Adrenal gland (tissue), 12 donors: ENCODE results near the gene CAGE1. TPM values are rescaled to one million over a fixed set of nuclear protein-coding genes. Genes with fewer than 3 reads are reported as not detected.

Source experiments
- DNase-seq, 7 donors: peaks; one replicate each; pipeline ENCODE4 v3.0.0-alpha.2; 2019 to 2020
- H3K27ac ChIP-seq, 5 donors: fragments of 200-600 bp; sonication (generic) in 4 of 5; 1 replicate in 3 of 5; 2 replicates in 2 of 5; pipeline versions ENCODE4 v1.5.1 to v1.8.0; 2016 to 2020; ENCODE audit warnings: mild to moderate bottlenecking in 1 of 5
- H3K27me3 ChIP-seq: fragments of 200-600 bp; 2 replicates; pipeline ENCODE4 v1.8.0; 2021
- H3K36me3 ChIP-seq, 2 donors: fragments of 200-600 bp; replicated peaks in 1 of 2; 1 replicate in 1 of 2; 2 replicates in 1 of 2; pipeline versions ENCODE4 v1.5.1 to v1.8.0; 2018 to 2022
- H3K4me1 ChIP-seq, 2 donors: fragments of 200-600 bp; replicated peaks in 1 of 2; 1 replicate in 1 of 2; 2 replicates in 1 of 2; pipeline versions ENCODE4 v1.5.1 to v1.8.0; 2018 to 2021
- H3K4me3 ChIP-seq, 4 donors: fragments of 200-600 bp; sonication (generic) in 3 of 4; one replicate each; pipeline ENCODE4 v1.5.1; 2016 to 2018
- H3K9me3 ChIP-seq, 3 donors: fragments of 200-600 bp; sonication (generic) in 1 of 3; replicated peaks in 1 of 3; 1 replicate in 2 of 3; 2 replicates in 1 of 3; pipeline versions ENCODE4 v1.5.1 to v1.8.0; 2016 to 2021
- POLR2A ChIP-seq, 2 donors: fragments of 450-650 bp; IDR thresholded peaks; one replicate each; pipeline ENCODE4 v1.6.1; 2017; ENCODE audit warnings: antibody characterized with exemption in 2 of 2, mild to moderate bottlenecking in 2 of 2, moderate library complexity in 1 of 2
- WGBS, 4 donors: extraction: QIAGEN DNeasy Blood & Tissue Kit in 2 of 4; methylation state at CpG; one replicate each; pipeline versions ENCODE4 v1.1.5 to v1.1.7; 2013 to 2017; 5-methylcytosine and 5-hydroxymethylcytosine counted together
- intact Hi-C, 2 donors: fragments of 100-400 bp; cut with DNase I; formaldehyde crosslinking; loops; one replicate each; pipeline versions ENCODE4 v1.14.1 to v1.15.0; 2022 to 2023
- polyA plus RNA-seq, 3 donors: library from polyadenylated mRNA; stranded (reverse); fragments of 200-250 nt in 2 of 3; fragments of 350-450 nt in 1 of 3; fragmentation: Illumina TruSeq in 1 of 3; extraction: RNeasy Lipid Tissue Mini Kit (QIAGEN cat#74804) in 1 of 3; gene quantifications; one replicate each; pipeline ENCODE4 v1.2.3, GENCODE V29; 2013 to 2014
- total RNA-seq, 9 donors: library from RNA; depleted of rRNA in 4 of 9; stranded (reverse); fragments of >200 nt in 4 of 9; fragments of 120-200 nt in 1 of 9; fragmentation: NEBNext Ultra II Directional in 1 of 9; extraction: Animal tissue kit (Norgen Biotek cat#: 25700) in 1 of 9; gene quantifications; one replicate each; pipeline versions ENCODE4 v1.1.0 to v1.2.4, GENCODE V29; 2013 to 2023
- TF ChIP-seq, protein P1 (sequence below), 6 experiments: fragments of 450-650 bp in 4 of 6; fragments of 200-600 bp in 2 of 6; sonication (generic) in 1 of 6; IDR thresholded peaks; 1 replicate in 5 of 6; 2 replicates in 1 of 6; pipeline versions ENCODE4 v1.5.1 to v1.8.0; 2016 to 2021; ENCODE audit warnings: antibody characterized with exemption in 6 of 6, mild to moderate bottlenecking in 2 of 6, moderate library complexity in 1 of 6
- donor health status: healthy with polysubstance abuse.
- donor health status: Bipolar disorder and iron deficiency.
- donor health status: DM: yes; HTN: yes; CAD: no.
- donor health status: DM: no; HTN: no; CAD: no.
- donor health status: DM: no; HTN: no; CAD: no.
- donor health status: DM: yes; HTN: yes; CAD: no.

CAGE1 gene
- total and polyA plus RNA-seq, 12 donors = 0.06 to 0.25 (median 0.16) TPM; not detected in 8

GRCh38 chr6:7426447-7427169, 37.1 kb upstream of the CAGE1 start:
- intact Hi-C loops = loop anchor here (10.0 kb wide), 1 partner anchor 188 kb away; no protein-coding TSS in a partner anchor
- 81 to 87% (median 81%) methylated on average over 16 of the region's 16 CpGs for WGBS, 4 donors
- H3K36me3 ChIP-seq = no peaks in the 10 kb centered on the region
- TF ChIP-seq POLR2A (IDR thresholded peaks at IDR 0.05) = no peak
- TF ChIP-seq, protein P1, sequence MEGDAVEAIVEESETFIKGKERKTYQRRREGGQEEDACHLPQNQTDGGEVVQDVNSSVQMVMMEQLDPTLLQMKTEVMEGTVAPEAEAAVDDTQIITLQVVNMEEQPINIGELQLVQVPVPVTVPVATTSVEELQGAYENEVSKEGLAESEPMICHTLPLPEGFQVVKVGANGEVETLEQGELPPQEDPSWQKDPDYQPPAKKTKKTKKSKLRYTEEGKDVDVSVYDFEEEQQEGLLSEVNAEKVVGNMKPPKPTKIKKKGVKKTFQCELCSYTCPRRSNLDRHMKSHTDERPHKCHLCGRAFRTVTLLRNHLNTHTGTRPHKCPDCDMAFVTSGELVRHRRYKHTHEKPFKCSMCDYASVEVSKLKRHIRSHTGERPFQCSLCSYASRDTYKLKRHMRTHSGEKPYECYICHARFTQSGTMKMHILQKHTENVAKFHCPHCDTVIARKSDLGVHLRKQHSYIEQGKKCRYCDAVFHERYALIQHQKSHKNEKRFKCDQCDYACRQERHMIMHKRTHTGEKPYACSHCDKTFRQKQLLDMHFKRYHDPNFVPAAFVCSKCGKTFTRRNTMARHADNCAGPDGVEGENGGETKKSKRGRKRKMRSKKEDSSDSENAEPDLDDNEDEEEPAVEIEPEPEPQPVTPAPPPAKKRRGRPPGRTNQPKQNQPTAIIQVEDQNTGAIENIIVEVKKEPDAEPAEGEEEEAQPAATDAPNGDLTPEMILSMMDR (IDR thresholded peaks at IDR 0.05) = no peak
- H3K4me1 ChIP-seq = no peaks in the 10 kb centered on the region
- no peak overlapping the region for H3K27ac ChIP-seq
- no peaks in the 10 kb centered on the region for H3K9me3 ChIP-seq
- no peak overlapping the region for H3K4me3 ChIP-seq
- no peaks in the 10 kb centered on the region for H3K27me3 ChIP-seq
- DNase-seq = no peak

DNA sequence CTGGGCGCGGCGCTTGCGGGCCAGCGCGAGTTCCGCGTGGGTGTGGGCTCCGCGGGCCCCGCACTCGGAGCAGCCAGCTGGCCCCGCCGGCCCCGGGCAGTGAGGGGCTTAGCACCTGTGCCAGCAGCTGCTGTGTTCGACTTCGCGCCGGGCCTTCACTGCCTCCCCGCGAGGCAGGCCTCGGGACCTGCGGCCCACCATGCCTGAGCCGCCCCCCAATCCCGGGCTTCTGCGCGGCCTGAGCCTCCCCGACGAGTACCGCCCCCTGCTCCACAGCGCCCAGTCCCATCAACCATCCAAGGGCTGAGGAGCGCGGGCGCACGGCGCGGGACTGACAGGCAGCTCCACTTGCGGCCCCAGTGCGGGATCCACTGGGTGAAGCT, 36.3 kb upstream of the CAGE1 start:
- Histone ChIP-seq H3K27ac (no peak overlapping the region), H3K4me3 (no peak overlapping the region), H3K4me1 (no peaks in the 10 kb centered on the region), H3K9me3 (no peaks in the 10 kb centered on the region), H3K27me3 (no peaks in the 10 kb centered on the region), H3K36me3 (no peaks in the 10 kb centered on the region)
- intact Hi-C loops = loop anchor here (10.0 kb wide), 1 partner anchor 189 kb away; no protein-coding TSS in a partner anchor
- TF ChIP-seq, protein P1 (IDR thresholded peaks at IDR 0.05) = no peak
- no peak for TF ChIP-seq POLR2A (IDR thresholded peaks at IDR 0.05)
- DNase-seq = no peak
- 95 to 100% (median 95%) methylated on average over 1 to 39 of the region's 39 CpGs for WGBS, 4 donors

DNA sequence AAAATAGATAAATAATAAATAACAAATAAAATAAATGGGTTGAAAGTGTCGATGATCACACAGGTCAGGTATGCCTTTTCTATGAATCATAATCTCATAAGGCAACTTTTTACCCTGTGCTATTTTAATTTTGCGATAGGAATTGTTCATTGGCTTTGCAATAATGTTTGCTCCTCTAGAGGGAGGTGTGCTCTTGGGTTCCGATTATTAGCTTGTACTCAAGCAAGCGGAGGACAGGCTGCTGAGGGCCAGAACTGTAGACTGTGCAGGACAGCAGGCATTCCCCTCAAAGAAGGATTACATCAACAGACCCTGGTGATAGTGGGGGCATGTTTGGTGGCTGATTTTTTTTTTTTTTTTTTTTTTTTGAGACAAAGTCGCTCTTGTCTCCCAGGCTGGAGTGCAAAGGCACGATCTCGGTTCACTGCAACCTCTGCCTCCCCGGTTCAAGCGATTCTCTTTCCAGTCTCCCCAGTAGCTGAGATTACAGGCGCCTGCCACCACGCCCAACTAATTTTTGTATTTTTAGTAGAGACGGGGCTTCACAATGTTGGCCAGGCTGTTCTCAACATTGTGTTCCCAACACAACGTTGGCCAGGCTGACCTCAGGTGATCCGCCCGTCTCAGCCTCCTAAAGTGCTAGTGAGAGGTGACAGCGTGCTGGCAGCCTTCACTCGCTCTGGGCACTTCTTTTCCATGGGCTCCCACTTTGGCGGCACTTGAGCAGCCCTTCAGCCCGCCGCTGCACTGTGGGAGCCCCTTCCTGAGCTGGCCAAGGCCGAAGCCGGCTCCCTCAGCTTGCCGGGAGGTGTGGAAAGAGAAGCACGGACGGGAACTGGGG, 35.6 kb upstream of the CAGE1 start:
- Histone ChIP-seq H3K4me3 (no peak overlapping the region), H3K4me1 (no peaks in the 10 kb centered on the region), H3K9me3 (no peaks in the 10 kb centered on the region), H3K36me3 (no peaks in the 10 kb centered on the region), H3K27me3 (no peaks in the 10 kb centered on the region), H3K27ac (no peak overlapping the region)
- DNase-seq = peak in 5 of 7 donors; percentile 46 to 70 (median 52)
- TF ChIP-seq, protein P1 (IDR thresholded peaks at IDR 0.05) = peak; percentile 59 to 76 (median 70)
- no peak for TF ChIP-seq POLR2A (IDR thresholded peaks at IDR 0.05)
- intact Hi-C loops = loop anchor here (10.0 kb wide), 1 partner anchor 190 kb away; no protein-coding TSS in a partner anchor
- 68 to 77% (median 73%) methylated on average over 14 to 25 of the region's 25 CpGs for WGBS, 4 donors

- intact Hi-C loops = loop anchor here (10.0 kb wide), 1 partner anchor 191 kb away; no protein-coding TSS in a partner anchor
- TF ChIP-seq, protein P1 (IDR thresholded peaks at IDR 0.05) = no peak
- no peak for TF ChIP-seq POLR2A (IDR thresholded peaks at IDR 0.05)
- Histone ChIP-seq H3K4me1 (no peaks in the 10 kb centered on the region), H3K36me3 (no peaks in the 10 kb centered on the region), H3K27me3 (no peaks in the 10 kb centered on the region), H3K4me3 (no peak overlapping the region), H3K27ac (no peak overlapping the region), H3K9me3 (no peaks in the 10 kb centered on the region)
- 77 to 86% (median 85%) methylated on average over 5 of the region's 5 CpGs for WGBS, 4 donors
- no peak for DNase-seq
Measured at GRCh38 chr6:7424058-7424457, 34.5 kb upstream of the CAGE1 start.
